NCI-H1092 treated with DMSO at 0.1 percent for 48 hours (cell line): ENCODE measurements around the gene KRTAP5-4.

Experiments used
- DNase-seq: peaks from one replicate; lab custom pipeline; 2025; lab: John Stamatoyannopoulos, UW

KRTAP5-4 gene

GRCh38 chr11:1572197-1573076, 49.5 kb downstream of the KRTAP5-4 start, which contains the start of gene DUSP8:
Gene DUSP8 (minus strand): TSS chr11:1572271. CDS start chr11:1565826, 6,445 bp downstream.
- DNase-seq = peak; percentile 58

GRCh38 chr11:1571760-1572196, 50.2 kb downstream of the KRTAP5-4 start:
- no peak for DNase-seq
